OCI-LY1 (cell line): Measurements from ENCODE around the gene VEPH1.

Source experiments
- H2AFZ ChIP-seq: fragments of 200-600 bp; sonication (generic), shearing (Covaris generic); 2 replicates; pipeline ENCODE4 v1.6.0; 2014; ENCODE audit warnings: antibody characterized with exemption, mild to moderate bottlenecking, low read length
- H3F3A ChIP-seq: fragments of 200-600 bp; sonication (generic), shearing (Covaris generic); 2 replicates; pipeline ENCODE4 v1.6.0; 2014; ENCODE audit warnings: mild to moderate bottlenecking, antibody characterized with exemption, low read length, moderate library complexity; ENCODE audit not compliant: insufficient read depth
- H3K27ac ChIP-seq: fragments of 200-600 bp; sonication (generic); 2 replicates; pipeline ENCODE4 v1.5.1; 2014; ENCODE audit warnings: low read length, mixed run types, mild to moderate bottlenecking, low read depth; ENCODE audit not compliant: poor library complexity, severe bottlenecking
- H3K27me3 ChIP-seq: fragments of 200-600 bp; sonication (generic); 2 replicates; pipeline ENCODE4 v1.6.0; 2014; ENCODE audit warnings: antibody characterized with exemption, mild to moderate bottlenecking, low read length, moderate library complexity; ENCODE audit not compliant: insufficient read depth
- H3K36me3 ChIP-seq: fragments of 200-600 bp; sonication (generic); 2 replicates; pipeline ENCODE4 v1.6.1; 2014; ENCODE audit warnings: mild to moderate bottlenecking, antibody characterized with exemption, low read length, moderate library complexity, mixed read lengths; ENCODE audit not compliant: insufficient read depth
- H3K4me1 ChIP-seq: fragments of 200-600 bp; sonication (generic); 2 replicates; pipeline ENCODE4 v1.5.1; 2014; ENCODE audit warnings: mild to moderate bottlenecking, low read length, moderate library complexity; ENCODE audit not compliant: insufficient read depth, severe bottlenecking
- H3K4me2 ChIP-seq: fragments of 200-600 bp; sonication (generic), shearing (Covaris generic); 2 replicates; pipeline ENCODE4 v1.6.1; 2014; ENCODE audit warnings: low read length
- H3K4me3 ChIP-seq: fragments of 200-600 bp; sonication (generic); 2 replicates; pipeline ENCODE4 v1.5.1; 2014; ENCODE audit warnings: low read length, low read depth, mild to moderate bottlenecking, mixed read lengths; ENCODE audit not compliant: poor library complexity, severe bottlenecking
- H3K79me2 ChIP-seq: fragments of 200-600 bp; shearing (Covaris generic); 2 replicates; pipeline ENCODE4 v1.6.1; 2016; ENCODE audit warnings: mixed run types, low read length, mixed read lengths; ENCODE audit not compliant: insufficient read depth
- H3K9ac ChIP-seq: fragments of 200-600 bp; sonication (generic), shearing (Covaris generic); 2 replicates; pipeline ENCODE4 v1.6.1; 2014; ENCODE audit warnings: mild to moderate bottlenecking, low read length, mixed read lengths
- H3K9me2 ChIP-seq: fragments of 200-600 bp; sonication (generic), shearing (Covaris generic); 2 replicates; pipeline ENCODE4 v1.6.1; 2014; ENCODE audit warnings: low read depth, mild to moderate bottlenecking, low read length, mixed read lengths
- H3K9me3 ChIP-seq: fragments of 200-600 bp; shearing (Covaris generic); 2 replicates; pipeline ENCODE4 v1.6.1; 2014; ENCODE audit warnings: low read length, mixed read lengths
- H4K20me1 ChIP-seq: fragments of 200-600 bp; sonication (generic), shearing (Covaris generic); 2 replicates; pipeline ENCODE4 v1.6.0; 2016; ENCODE audit warnings: mild to moderate bottlenecking, low read length; ENCODE audit not compliant: insufficient read depth
- EZH2 ChIP-seq: fragments of 200-600 bp; sonication (generic), shearing (Covaris generic); IDR thresholded peaks from 2 replicates; pipeline ENCODE4 v1.8.0; 2017; ENCODE audit warnings: borderline replicate concordance, mixed run types, mild to moderate bottlenecking, antibody characterized with exemption, low read length, moderate library complexity, mixed read lengths
- TF ChIP-seq, protein P1 (sequence below): fragments of 200-600 bp; sonication (generic), shearing (Covaris generic); IDR thresholded peaks from 2 replicates; pipeline ENCODE4 v1.5.1; 2017; ENCODE audit warnings: mild to moderate bottlenecking, antibody characterized with exemption, low read length, moderate library complexity, mixed read lengths

VEPH1 gene

DNA sequence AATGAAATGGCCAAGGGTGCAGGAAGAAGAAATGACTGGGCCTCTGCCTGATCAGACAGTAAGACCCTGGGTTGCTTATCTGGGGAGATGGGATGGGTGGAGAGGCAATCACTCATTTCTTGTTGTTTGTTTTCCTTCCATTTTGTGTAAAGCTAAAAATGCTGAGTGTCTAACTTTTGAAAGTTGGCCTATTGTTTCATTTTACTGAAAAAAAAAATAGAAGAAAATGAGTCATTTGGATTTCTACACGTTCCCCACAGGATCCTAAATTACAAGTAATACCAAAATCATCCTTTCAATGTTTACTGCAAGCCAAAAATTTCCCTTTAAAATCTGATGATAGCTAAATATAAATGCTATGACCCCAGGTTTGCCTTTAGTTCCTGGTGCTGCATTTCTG is 36.0 kb downstream of the VEPH1 start:
- H3K9me3 ChIP-seq = no peaks in the 10 kb centered on the region
- no peak overlapping the region for H3K4me2 ChIP-seq
- no peak overlapping the region for H3K27ac ChIP-seq
- H3K36me3 ChIP-seq = no peaks in the 10 kb centered on the region
- no peak overlapping the region for H3K4me3 ChIP-seq
- no peaks in the 10 kb centered on the region; the same call in 1 of the 2 replicates for H3K27me3 ChIP-seq
- no peaks in the 10 kb centered on the region for H4K20me1 ChIP-seq
- no peaks in the 10 kb centered on the region for H3K79me2 ChIP-seq
- H3K9ac ChIP-seq = no peak overlapping the region
- no peak overlapping the region for H2AFZ ChIP-seq
- H3K4me1 ChIP-seq = no peaks in the 10 kb centered on the region
- TF ChIP-seq, protein P1, sequence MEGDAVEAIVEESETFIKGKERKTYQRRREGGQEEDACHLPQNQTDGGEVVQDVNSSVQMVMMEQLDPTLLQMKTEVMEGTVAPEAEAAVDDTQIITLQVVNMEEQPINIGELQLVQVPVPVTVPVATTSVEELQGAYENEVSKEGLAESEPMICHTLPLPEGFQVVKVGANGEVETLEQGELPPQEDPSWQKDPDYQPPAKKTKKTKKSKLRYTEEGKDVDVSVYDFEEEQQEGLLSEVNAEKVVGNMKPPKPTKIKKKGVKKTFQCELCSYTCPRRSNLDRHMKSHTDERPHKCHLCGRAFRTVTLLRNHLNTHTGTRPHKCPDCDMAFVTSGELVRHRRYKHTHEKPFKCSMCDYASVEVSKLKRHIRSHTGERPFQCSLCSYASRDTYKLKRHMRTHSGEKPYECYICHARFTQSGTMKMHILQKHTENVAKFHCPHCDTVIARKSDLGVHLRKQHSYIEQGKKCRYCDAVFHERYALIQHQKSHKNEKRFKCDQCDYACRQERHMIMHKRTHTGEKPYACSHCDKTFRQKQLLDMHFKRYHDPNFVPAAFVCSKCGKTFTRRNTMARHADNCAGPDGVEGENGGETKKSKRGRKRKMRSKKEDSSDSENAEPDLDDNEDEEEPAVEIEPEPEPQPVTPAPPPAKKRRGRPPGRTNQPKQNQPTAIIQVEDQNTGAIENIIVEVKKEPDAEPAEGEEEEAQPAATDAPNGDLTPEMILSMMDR = no peak
- no peak for TF ChIP-seq EZH2
- H3K9me2 ChIP-seq = no peaks in the 10 kb centered on the region
- no peaks in the 10 kb centered on the region for H3F3A ChIP-seq

GRCh38 chr3:157465741-157466140 is 37.5 kb downstream of the VEPH1 start:
- Histone ChIP-seq H4K20me1 (no peaks in the 10 kb centered on the region), H3K36me3 (no peaks in the 10 kb centered on the region), H3K4me3 (no peak overlapping the region), H3F3A (no peaks in the 10 kb centered on the region), H3K27me3 (no peaks in the 10 kb centered on the region; the same call in 1 of the 2 replicates), H3K4me1 (no peaks in the 10 kb centered on the region), H2AFZ (no peak overlapping the region), H3K9ac (no peak overlapping the region), H3K4me2 (no peak overlapping the region), H3K9me3 (no peaks in the 10 kb centered on the region), H3K79me2 (no peaks in the 10 kb centered on the region), H3K9me2 (no peaks in the 10 kb centered on the region), H3K27ac (no peak overlapping the region)
- TF ChIP-seq, protein P1 = no peak
- TF ChIP-seq EZH2 = no peak

- TF ChIP-seq, protein P1 = no peak
- TF ChIP-seq EZH2 = no peak
- Histone ChIP-seq H4K20me1 (no peaks in the 10 kb centered on the region), H3K4me3 (no peak overlapping the region), H3F3A (no peaks in the 10 kb centered on the region), H2AFZ (no peak overlapping the region), H3K36me3 (no peaks in the 10 kb centered on the region), H3K9ac (no peak overlapping the region), H3K4me2 (no peak overlapping the region), H3K27ac (no peak overlapping the region), H3K79me2 (no peaks in the 10 kb centered on the region), H3K9me2 (no peaks in the 10 kb centered on the region), H3K27me3 (0 out of 2 replicates have a peak, but pooled peaks cover 3% of the 10 kb centered on the region), H3K4me1 (no peaks in the 10 kb centered on the region), H3K9me3 (no peaks in the 10 kb centered on the region)
Measured at GRCh38 chr3:157464321-157464720, 38.9 kb downstream of the VEPH1 start.
